ENCODE data around the gene FOXC1.

FOXC1 gene

GRCh38 chr6:1619673-1620503, 10.2 kb downstream of the FOXC1 start:
- intact Hi-C loops (cut with DNase I; ENCODE audit: low total_unique reads), result loop anchor here (2.0 to 5.0 kb wide), 3 partner anchors 72 to 481 kb away; no protein-coding TSS in a partner anchor
- H3K4me1 ChIP-seq, result peaks cover 0 to 51% (median 27%) of the 10 kb centered on the region in 4 donors
- peak overlapping the region; percentile 91 to 93 for H3K4me3 ChIP-seq
- TF ChIP-seq CTCF (IDR thresholded peaks at IDR 0.05), result no peak
- peak; percentile 47 to 86 for DNase-seq
- no peaks in the 10 kb centered on the region for H3K9me3 ChIP-seq
- H3K36me3 ChIP-seq, result peaks cover 0 to 11% (median 0%) of the 10 kb centered on the region in 3 donors
- peak overlapping the region; percentile 91 to 98 for H3K27ac ChIP-seq
- no peaks in the 10 kb centered on the region for H3K27me3 ChIP-seq

- Histone ChIP-seq H3K4me1 (peaks cover 0 to 51% (median 27%) of the 10 kb centered on the region in 4 donors), H3K9me3 (no peaks in the 10 kb centered on the region), H3K36me3 (peaks cover 0 to 8% (median 0%) of the 10 kb centered on the region in 3 donors), H3K4me3 (peak overlapping the region; percentile 91 to 93), H3K27ac (peak overlapping the region; percentile 91 to 98), H3K27me3 (no peaks in the 10 kb centered on the region)
- TF ChIP-seq CTCF (IDR thresholded peaks at IDR 0.05), result no peak
- intact Hi-C loops (cut with DNase I; ENCODE audit: low total_unique reads), result no loop called here
- DNase-seq, result peak in 1 of 2 donors; percentile 71
These were observed 10.9 kb downstream of the FOXC1 start for GRCh38 chr6:1620504-1621069.

GRCh38 chr6:1621070-1621701, 11.5 kb downstream of the FOXC1 start:
- DNase-seq, result peak in 1 of 2 donors; percentile 65
- no peaks in the 10 kb centered on the region for H3K9me3 ChIP-seq
- intact Hi-C loops (cut with DNase I; ENCODE audit: low total_unique reads), result no loop called here
- H3K27me3 ChIP-seq, result no peaks in the 10 kb centered on the region
- peaks cover 0 to 51% (median 27%) of the 10 kb centered on the region in 4 donors for H3K4me1 ChIP-seq
- peaks cover 0 to 8% (median 0%) of the 10 kb centered on the region in 3 donors for H3K36me3 ChIP-seq
- H3K27ac ChIP-seq, result peak overlapping the region; percentile 91 to 98
- H3K4me3 ChIP-seq, result peak overlapping the region; percentile 91 to 93
- no peak for TF ChIP-seq CTCF (IDR thresholded peaks at IDR 0.05)

DNA sequence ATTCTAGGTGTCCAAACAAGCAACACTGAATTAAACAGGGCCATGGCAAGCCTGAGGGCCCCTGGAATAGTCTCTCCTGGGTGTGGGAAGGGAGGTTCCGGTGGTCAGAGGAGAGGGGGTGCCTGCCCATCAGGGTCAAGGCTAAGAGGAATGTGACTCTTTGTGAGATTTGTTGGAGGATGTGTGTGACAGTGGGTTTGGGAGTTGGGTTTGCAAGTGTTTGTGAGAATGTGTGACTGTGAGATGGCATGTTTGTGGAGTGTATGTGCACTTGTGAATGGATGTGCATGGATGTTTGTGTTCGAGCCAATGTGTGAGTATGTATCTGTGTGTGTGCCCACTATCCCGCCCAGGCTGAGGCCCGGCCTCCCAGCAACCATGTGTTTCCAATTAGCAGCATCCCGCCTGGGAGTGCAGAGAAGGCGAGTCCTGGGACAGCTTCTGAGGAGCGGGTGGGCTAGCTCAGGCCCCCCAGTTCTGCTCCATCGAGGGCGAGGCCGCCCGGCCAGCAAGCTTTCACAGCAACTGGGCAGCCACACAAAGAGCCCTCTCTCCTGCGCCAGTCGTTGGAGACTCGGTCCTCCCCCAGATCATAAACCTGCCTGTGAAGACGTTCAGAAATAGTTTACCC, 12.6 kb downstream of the FOXC1 start:
- DNase-seq, result peak; percentile 67 to 83
- peaks cover 0 to 8% (median 0%) of the 10 kb centered on the region in 3 donors for H3K36me3 ChIP-seq
- H3K4me1 ChIP-seq, result peaks cover 0 to 58% (median 35%) of the 10 kb centered on the region in 4 donors
- no peaks in the 10 kb centered on the region for H3K27me3 ChIP-seq
- no peak for TF ChIP-seq CTCF (IDR thresholded peaks at IDR 0.05)
- intact Hi-C loops (cut with DNase I; ENCODE audit: low total_unique reads), result no loop called here
- peak overlapping the region; percentile 91 to 98 for H3K27ac ChIP-seq
- peak overlapping the region; percentile 91 to 93 for H3K4me3 ChIP-seq
- no peaks in the 10 kb centered on the region for H3K9me3 ChIP-seq
